ENCODE data around the gene ZNF536. TPM values are rescaled to one million over a fixed set of nuclear protein-coding genes. Genes with fewer than 3 reads are reported as not detected.

ZNF536 gene
- total and polyA plus RNA-seq, 9 of the 15 experiments (the other 6 are each of a cell fraction or from before 2014, with no cell fraction given) = not detected

- no peaks in the 10 kb centered on the region for H3K9me1 ChIP-seq (ENCODE audit: control insufficient read depth, insufficient read depth, low read length)
- BruUV-seq (replicated peaks) = no TSS peak
- intact Hi-C loops (cut with micrococcal nuclease) (no loop called here), in situ Hi-C loops (cut with MboI) (no loop called here)
- no peak overlapping the region for H3K4me2 ChIP-seq (ENCODE audit: insufficient read depth, low read length)
- H3K27me3 ChIP-seq (ENCODE audit: control insufficient read depth in 2 of 2, insufficient read depth in 2 of 2, low read length in 2 of 2) = peaks cover 0 to 21% of the 10 kb centered on the region in 2 experiments; a peak in 2 of 5 replicates
- H3K4me3 ChIP-seq = no peak overlapping the region
- ATAC-seq (no peak), DNase-seq (ENCODE audit: extremely low read depth in 1 of 4, low spot score in 3 of 4) (no peak), FAIRE-seq (no peak)
- no peak overlapping the region for H2AFZ ChIP-seq (ENCODE audit: low read depth, low read length)
- H4K20me1 ChIP-seq (replicated peaks; ENCODE audit: control insufficient read depth, insufficient read depth, low read length) = no peaks in the 10 kb centered on the region
- no peaks in the 10 kb centered on the region for H3K36me3 ChIP-seq (ENCODE audit: control insufficient read depth, insufficient read depth, low read length)
- no peak overlapping the region for H3K9ac ChIP-seq (ENCODE audit: insufficient read depth in 1 of 2, low read depth in 2 of 2, low read length in 2 of 2)
- H3K79me2 ChIP-seq (ENCODE audit: control insufficient read depth, insufficient read depth, low read length) = no peaks in the 10 kb centered on the region
- H3K27ac ChIP-seq (ENCODE audit: extremely low read depth, low read depth, low read length) = no peak overlapping the region
- H3K9me3 ChIP-seq (replicated peaks; ENCODE audit: control insufficient read depth, insufficient read depth, low read depth, low read length) = no peaks in the 10 kb centered on the region
- WGBS (ENCODE audit: insufficient coverage, low coverage, missing lambda C conversion rate) = under 1% methylated on average over 11 of the region's 11 CpGs
- POLR2A ChIA-PET = no interaction called here
- no peaks in the 10 kb centered on the region for H3K4me1 ChIP-seq (replicated peaks in 1 of 2; ENCODE audit: control insufficient read depth in 2 of 2, insufficient read depth in 2 of 2, low read length in 2 of 2)
- CTCF ChIA-PET (ENCODE audit: low intra/inter-chr PET ratio) = no interaction called here
- TF ChIP-seq ZNF449 (CRISPR knock-in tag; IDR thresholded peaks at IDR 0.05) = no peak
- no peak for TF ChIP-seq HEY1 (CRISPR knock-in tag; IDR thresholded peaks at IDR 0.05; ENCODE audit: borderline replicate concordance)
- no peak for TF ChIP-seq ILK (tag; IDR thresholded peaks at IDR 0.05; ENCODE audit: borderline replicate concordance, low read depth)
- no peak for TF ChIP-seq PRPF4 (IDR thresholded peaks at IDR 0.05; ENCODE audit: insufficient read depth, low read depth, low read length, poor library complexity, severe bottlenecking)
- TF ChIP-seq ZNF408 (CRISPR knock-in tag; IDR thresholded peaks at IDR 0.05; ENCODE audit: low read depth) = no peak
- TF ChIP-seq ZNF121 (CRISPR knock-in tag; conservative IDR thresholded peaks at IDR 0.05) = no peak
- no peak for TF ChIP-seq ZNF175 (CRISPR knock-in tag; IDR thresholded peaks at IDR 0.05; ENCODE audit: low read depth)
- no peak for TF ChIP-seq ZKSCAN3 (CRISPR knock-in tag; IDR thresholded peaks at IDR 0.05)
- TF ChIP-seq E2F6 (IDR thresholded peaks at IDR 0.05; ENCODE audit: borderline replicate concordance in 1 of 2, extremely low read depth in 1 of 2, insufficient read depth in 1 of 2, insufficient read length in 1 of 2, low read depth in 1 of 2, low read length in 1 of 2, poor library complexity in 1 of 2, severe bottlenecking in 1 of 2) = no peak
- TF ChIP-seq AFF4 (CRISPR knock-in tag; IDR thresholded peaks at IDR 0.05) = no peak
- no peak for TF ChIP-seq RBFOX2 (IDR thresholded peaks at IDR 0.05; ENCODE audit: low read depth, low read length)
- no peak for TF ChIP-seq ZZZ3 (IDR thresholded peaks at IDR 0.05)
- no peak for TF ChIP-seq EGR1 (conservative IDR thresholded peaks at IDR 0.05)
- no peak for TF ChIP-seq E2F4 (CRISPR knock-in tag; IDR thresholded peaks at IDR 0.05; ENCODE audit: low read depth)
Observed at GRCh38 chr19:30326393-30326710, 45.8 kb upstream of the ZNF536 start.
